ENCODE results near the gene ZNF366. TPM values are rescaled to one million over a fixed set of nuclear protein-coding genes. Genes with fewer than 3 reads are reported as not detected.

Gene ZNF366
- polyA plus RNA-seq, 1 donor = 3.0 TPM

GRCh38 chr5:72522607-72523006 is 15.4 kb upstream of the ZNF366 start:
- DNase-seq (ENCODE audit: low read depth) = no peak

DNA sequence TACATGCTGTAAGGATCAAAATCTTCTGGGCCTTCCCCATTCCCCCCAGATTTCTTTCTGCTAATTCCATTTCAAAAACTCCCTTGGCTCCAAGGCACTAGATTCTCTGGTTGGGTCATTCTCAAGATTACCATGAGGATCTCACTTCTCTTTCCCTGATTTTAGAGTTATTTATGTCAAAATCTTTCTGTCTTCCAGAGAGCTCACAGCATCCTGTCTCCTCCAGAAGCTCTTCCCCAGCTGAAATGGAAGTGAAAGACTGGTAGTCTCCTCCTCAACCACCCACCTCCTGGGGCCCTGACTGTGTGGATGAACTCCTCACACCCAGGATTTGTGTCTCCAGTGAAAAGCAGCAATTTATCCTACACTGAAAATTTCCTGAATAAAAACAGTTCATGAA is 11.9 kb upstream of the ZNF366 start:
- no peak for DNase-seq (ENCODE audit: low read depth)

DNA sequence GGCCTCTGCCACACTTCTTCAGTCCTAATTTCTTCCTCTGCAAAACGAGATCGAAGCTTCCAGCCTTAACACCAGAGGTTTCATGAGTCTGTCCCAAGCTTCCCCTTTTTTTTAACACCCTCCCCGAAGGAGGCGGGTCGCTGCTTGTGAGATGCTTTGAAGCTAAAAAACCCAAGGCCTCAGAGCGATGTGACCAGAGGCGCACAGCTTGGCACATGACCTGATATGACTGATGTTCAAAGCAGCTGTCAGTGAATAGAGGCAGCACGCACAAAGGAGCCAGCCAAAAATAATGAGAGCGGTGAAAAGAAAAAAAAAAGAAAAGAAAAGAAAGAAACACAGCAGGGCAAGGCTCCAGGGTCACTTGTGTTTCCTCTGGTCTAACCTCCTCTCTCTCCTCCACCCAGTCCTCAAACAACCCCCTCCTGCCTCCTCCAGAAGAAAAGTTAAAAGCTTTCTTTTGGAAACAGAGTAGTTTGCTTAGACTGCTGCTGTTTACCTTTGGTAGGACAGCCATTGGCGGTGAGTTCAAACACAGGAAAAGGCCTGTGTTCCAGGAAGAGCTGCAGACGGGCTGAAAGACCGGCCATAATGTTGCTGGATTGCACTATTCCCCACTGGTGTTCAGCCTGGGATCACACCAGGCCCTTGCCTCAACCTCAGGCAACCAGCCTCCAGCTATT is 10.9 kb upstream of the ZNF366 start:
- DNase-seq (ENCODE audit: low read depth) = no peak

DNA sequence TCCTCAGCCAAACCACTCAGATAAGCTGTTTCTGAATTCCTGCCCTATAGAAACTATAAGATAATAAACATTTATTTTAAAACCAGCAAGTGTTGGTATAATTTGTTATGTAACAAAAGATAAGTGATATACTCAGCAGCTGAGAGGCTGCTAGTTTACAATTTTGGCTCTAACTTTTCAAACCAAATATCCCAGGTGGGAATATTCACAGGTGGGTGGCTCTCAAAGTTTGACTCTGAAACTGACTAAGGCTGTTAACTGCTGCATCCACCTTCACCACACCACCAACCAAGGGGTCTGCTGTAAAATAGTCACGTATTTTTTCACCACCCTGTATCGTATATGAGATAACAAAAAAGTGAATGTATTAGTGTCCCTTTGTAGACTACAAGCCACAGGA is 9.7 kb upstream of the ZNF366 start:
- DNase-seq (ENCODE audit: low read depth) = no peak

GRCh38 chr5:72515211-72515610 is 8.0 kb upstream of the ZNF366 start:
- no peak for DNase-seq (ENCODE audit: low read depth)

DNA sequence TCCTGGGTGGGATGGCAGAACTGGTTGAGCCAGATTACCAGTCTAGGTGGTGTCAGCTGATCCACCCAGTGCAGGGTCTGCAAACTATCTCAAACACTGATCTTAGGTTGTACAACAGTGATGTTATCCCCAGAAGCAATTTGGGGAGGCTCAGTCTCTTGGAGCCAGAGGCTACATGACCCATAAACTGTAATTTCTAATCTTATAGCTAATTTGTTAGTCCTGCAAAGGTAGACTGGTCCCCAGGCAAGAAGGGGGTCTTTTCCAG is 5.3 kb upstream of the ZNF366 start:
- DNase-seq (ENCODE audit: low read depth) = no peak

GRCh38 chr5:72511774-72512592 is 4.8 kb upstream of the ZNF366 start:
- no peak for DNase-seq (ENCODE audit: low read depth)

DNA sequence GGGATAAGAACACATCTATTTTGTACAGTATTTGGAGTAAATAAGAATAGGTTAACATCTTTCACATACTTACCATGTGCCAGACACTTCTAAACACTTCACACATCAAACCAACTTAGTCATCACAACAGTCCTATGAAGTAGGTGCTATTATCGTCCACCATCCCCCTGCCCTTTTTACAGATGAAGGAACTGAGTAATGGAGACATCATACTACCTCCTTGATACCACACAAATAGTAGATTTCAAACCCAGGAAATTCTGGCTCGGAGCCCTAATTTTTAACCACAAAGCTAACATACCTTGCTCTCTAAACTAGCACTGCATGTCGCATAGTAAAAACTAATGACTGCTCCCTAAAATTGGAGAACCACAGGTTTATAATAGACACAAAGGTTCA is 4.2 kb upstream of the ZNF366 start:
- DNase-seq (ENCODE audit: low read depth) = no peak

DNA sequence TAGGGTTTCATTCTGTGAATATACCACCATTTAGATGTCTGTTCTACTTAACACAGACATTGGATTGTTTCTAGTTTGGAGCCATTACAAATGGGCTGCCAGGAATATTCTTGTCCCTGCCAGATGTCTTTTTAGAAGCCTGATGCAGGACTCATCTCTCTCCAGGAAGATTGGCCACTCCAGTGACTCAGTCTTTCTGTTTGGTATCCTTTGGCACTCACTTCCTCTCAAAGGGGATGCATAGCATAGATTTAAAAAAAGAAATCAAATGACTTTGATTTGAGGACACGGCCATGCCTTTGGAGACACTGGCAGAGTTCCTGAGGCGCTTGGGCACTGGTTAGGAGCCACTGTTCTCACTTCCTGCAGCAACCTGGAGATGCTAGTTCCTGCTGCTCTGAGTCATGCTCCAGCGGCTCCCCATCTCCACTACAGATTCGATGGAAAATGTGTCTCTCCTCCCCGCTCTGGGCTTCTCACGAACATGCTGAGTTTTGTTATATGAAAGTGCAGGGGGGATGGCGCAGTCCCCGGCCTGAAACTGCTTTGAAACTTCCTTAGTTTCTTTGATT is 3.5 kb upstream of the ZNF366 start:
- no peak for DNase-seq (ENCODE audit: low read depth)

DNA sequence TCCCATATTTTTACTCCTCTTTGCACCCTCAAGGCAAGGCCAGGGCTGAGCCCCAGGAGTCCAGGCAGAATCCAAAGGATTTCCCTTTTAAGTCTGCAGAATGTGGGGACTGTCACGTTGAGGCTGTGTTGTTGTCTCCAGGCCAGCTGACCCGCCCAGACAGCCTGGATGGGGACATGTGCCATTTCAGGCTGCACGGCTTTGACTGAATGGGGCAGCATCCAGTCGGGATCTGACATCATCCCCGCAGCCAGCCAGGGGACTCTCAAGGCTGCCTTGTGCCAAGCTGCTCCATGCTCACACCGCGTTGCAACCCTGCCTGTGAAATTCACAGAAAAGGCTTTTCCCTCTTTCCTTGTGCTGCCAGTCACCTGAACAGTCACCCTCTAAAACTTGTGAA is 2.2 kb upstream of the ZNF366 start:
- no peak for DNase-seq (ENCODE audit: low read depth)

DNA sequence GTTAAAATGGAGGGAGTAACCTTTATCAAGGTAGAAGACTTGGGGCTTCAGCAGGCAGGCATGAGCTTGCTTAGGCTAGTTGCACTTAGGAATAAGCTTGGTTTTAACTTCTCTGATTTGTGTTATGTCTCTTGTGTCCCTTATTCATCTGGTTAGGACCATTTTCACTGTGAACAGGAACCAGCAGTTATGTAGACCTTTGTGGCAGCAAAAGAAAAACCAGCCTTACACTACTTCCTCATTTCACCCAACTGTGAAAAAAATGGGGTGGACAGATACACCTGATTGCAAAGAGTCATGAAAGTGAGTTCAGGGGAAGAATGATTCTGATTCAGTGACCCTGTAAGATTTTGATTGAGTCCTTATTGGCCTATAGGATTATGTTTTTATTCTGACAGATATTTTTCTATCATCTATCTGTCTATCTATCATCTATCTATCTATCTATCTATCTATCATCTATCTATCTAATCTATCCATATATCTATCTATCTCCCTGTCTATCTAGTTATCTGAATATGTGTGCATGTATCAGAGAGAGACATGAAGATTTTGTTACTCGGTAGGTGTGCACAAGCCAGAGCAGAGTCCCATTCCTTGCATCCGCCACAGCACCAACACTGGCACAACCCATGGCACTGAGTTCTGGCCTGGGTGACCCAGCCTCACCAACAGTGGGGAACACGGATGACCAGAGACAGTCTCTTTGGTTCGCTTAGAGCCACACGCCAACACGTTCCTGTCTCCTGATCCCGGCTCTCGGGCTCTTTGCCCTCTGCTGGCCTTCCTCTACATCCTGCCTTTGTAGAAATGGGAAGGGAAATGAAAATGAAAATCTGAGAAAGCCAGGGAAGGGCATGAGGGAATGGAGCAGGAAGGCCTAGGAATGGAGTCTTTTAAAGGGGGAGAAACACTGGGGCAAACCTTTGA is 1.3 kb upstream of the ZNF366 start:
- DNase-seq (ENCODE audit: low read depth) = no peak

DNA sequence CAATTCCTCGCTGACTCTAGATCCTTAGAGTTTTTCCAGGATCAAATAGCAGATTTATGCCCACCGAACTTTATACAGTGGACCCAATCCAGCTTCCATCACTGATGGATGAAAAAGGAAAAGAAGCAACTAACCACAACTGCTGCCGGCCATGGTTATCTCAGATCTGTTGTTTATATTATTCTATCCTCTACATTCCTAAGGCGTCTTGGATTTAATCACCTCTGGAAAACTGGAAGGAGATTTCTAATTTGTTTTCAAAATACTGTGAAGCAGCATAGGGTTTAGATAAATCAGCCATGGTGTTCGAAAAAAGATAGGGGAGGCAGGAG is 663 bp upstream of the ZNF366 start:
- no peak for DNase-seq (ENCODE audit: low read depth)

DNA sequence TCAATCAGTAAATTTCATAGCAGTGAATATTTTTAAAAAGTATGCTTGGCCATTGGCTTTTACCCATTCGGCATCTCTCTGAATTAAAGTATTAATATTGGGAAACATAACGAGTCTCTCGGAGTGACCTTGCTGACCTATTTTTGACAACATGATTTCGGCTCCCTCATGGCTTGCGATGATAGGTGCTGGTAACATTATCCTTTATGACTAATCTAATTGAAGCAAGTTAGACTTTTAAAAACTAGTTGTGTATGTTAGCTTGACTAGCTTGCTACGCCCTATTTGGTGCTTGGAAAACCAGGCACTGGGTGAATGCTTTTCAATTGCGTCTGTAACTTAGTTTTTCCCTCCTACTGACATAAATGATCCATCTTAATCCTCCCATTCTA is 1.1 kb downstream of the ZNF366 start:
- no peak for DNase-seq (ENCODE audit: low read depth)

GRCh38 chr5:72505539-72506157 is 1.6 kb downstream of the ZNF366 start:
- DNase-seq (ENCODE audit: low read depth) = no peak

DNA sequence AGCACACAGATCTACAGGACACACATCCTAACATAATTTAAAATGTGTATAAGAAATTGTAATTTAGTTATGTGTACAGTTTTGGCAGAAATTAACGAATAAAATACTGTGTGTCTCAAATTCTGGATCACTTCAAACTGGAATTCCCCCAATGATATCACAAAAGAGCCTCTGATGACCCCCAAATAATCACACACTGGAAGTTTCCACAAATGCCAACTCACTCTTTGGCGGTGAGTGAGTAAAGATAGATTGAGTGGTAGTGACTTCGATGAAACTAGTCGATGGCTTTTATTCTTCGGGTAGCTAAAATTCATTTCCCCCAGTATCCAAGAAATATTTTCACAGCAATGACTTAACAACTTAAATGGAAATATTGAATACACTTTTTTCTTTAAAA is 2.2 kb downstream of the ZNF366 start:
- DNase-seq (ENCODE audit: low read depth) = no peak

DNA sequence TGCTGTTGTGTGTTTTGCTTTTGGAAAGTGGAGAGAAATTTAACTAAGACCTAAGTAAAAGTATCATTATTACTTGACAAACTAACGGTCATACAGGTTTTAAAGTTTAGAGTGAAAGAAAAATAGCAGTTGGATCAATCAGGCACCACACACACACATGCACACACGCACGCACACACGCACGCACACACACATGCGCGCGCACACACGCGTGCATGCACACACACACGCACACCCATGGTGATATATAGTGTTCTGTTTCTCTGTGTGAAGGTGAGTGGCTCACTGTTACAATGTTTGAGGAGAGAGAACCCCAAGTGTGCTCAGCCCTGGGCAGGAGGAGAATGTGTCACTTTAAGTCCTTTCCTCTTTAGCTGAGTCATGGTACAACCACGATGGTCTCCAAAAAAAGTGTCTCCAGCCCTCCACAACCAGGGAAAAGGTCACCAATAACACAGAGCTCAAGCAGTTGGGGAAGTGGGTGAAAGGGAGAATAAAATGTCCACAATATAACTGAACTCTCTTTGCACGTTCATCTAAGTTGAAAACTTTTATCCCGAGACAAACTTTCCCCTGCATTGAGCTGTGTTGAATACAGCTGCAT is 3.2 kb downstream of the ZNF366 start:
- no peak for DNase-seq (ENCODE audit: low read depth)

GRCh38 chr5:72501488-72501887 is 5.7 kb downstream of the ZNF366 start:
- DNase-seq (ENCODE audit: low read depth) = no peak

GRCh38 chr5:72499730-72500129 is 7.5 kb downstream of the ZNF366 start:
- no peak for DNase-seq (ENCODE audit: low read depth)

GRCh38 chr5:72499090-72499489 is 8.1 kb downstream of the ZNF366 start:
- no peak for DNase-seq (ENCODE audit: low read depth)

GRCh38 chr5:72498284-72498683 is 8.9 kb downstream of the ZNF366 start:
- no peak for DNase-seq (ENCODE audit: low read depth)

GRCh38 chr5:72497823-72498222 is 9.4 kb downstream of the ZNF366 start:
- no peak for DNase-seq (ENCODE audit: low read depth)

- no peak for DNase-seq (ENCODE audit: low read depth)
These were observed 11.8 kb downstream of the ZNF366 start for GRCh38 chr5:72495410-72495809.
